GM12864 (cell line): ENCODE results near the gene PADI4.
"Not testable (repeated sequence)": the region's sequence is repeated elsewhere in the genome, so short reads cannot be mapped to it uniquely, and the experiment has no call there.

Experiments
- DNase-seq: peaks from one replicate; pipeline ENCODE4 v3.0.0-alpha.2; 2011; ENCODE audit warnings: low read depth
- H3K4me3 ChIP-seq: 2 replicates; pipeline ENCODE4 v1.5.1; 2011; ENCODE audit warnings: mild to moderate bottlenecking, low read depth, low read length, control low read depth
- CTCF ChIP-seq: IDR thresholded peaks from 2 replicates; pipeline ENCODE4 v1.5.1; 2011; ENCODE audit warnings: low read depth, mild to moderate bottlenecking, moderate library complexity, low read length, control low read depth, inconsistent platforms; ENCODE audit errors: missing control alignments

Gene PADI4

GRCh38 chr1:17339521-17339920, 31.5 kb downstream of the PADI4 start:
- DNase-seq = no peak
- no peak for TF ChIP-seq CTCF
- no peak overlapping the region for H3K4me3 ChIP-seq

GRCh38 chr1:17340358-17340757, 32.4 kb downstream of the PADI4 start:
- no peak overlapping the region for H3K4me3 ChIP-seq
- TF ChIP-seq CTCF = no peak
- no peak for DNase-seq

- H3K4me3 ChIP-seq = no peak overlapping the region
- TF ChIP-seq CTCF = no peak
- no peak for DNase-seq
Measured at GRCh38 chr1:17342014-17342441, 34.0 kb downstream of the PADI4 start.

DNA sequence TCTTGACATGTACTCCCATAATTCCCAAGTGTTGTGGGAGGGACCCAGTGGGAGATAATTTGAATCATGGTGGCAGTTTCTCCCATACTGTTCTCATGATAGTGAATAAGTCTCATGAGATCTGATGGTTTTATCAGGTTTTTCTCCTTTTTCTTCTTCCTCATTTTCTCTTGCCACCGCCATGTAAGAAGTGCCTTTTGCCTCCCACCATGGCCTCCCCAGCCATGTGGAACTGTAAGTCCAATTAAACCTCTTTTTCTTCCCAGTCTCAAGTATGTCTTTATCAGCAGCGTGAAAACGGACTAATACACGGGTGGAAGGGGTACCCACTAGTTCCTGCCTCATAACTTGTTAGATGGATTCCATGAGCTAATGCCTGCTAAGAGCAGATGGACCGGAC, 37.5 kb downstream of the PADI4 start:
- not testable (repeated sequence) for H3K4me3 ChIP-seq, DNase-seq

DNA sequence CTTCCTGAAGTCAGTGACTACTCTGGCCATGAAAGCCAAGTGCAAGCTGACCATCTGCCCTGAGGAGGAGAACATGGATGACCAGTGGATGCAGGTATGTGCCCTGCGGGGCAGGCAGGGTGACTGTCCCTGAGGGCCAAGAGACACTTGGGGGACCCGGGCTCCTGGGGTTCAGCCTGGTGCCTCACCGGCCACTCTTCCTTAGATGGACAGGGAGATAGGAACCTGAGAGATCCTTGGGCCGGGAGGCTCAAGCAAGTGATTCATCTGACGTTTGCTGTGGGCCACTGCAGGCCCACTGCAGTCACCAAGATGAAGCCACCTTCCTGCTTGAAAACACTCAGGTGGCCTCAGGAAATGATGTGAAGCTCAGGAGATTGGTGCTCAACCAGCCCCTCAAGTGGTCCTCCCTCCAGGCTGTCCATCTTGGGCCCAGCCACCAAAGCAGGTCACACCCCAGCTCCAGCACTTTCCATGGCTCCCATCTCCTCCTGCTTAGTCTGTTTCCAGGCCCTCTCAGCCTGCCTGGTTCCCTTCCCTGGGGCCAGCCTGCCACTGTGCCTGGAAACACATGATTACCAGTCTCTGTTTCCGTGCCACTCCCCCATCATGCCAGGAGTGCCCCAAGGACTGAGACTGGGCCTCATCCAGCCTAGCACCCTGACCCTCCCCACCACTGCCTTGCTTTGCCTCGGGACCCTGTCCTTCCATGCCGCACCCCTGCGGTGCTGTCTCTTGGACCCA, 38.2 kb downstream of the PADI4 start:
- no peak for TF ChIP-seq CTCF
- no peak for DNase-seq
- no peak overlapping the region for H3K4me3 ChIP-seq

GRCh38 chr1:17347769-17348592, 40.0 kb downstream of the PADI4 start:
- H3K4me3 ChIP-seq = no peak overlapping the region
- TF ChIP-seq CTCF = no peak
- no peak for DNase-seq

GRCh38 chr1:17348593-17349234, 40.7 kb downstream of the PADI4 start:
- TF ChIP-seq CTCF = no peak
- H3K4me3 ChIP-seq = no peak overlapping the region
- DNase-seq = peak; percentile 65
